NCI-H146 (cell line): Measurements from ENCODE around the gene ZNF383.
A peak's percentile ranks its signal among the peaks of the same experiment; 100 is the strongest.
"Not testable (repeated sequence)": the region's sequence is repeated elsewhere in the genome, so short reads cannot be mapped to it uniquely, and the experiment has no call there.

Source experiments
- DNase-seq: peaks from one replicate; lab custom pipeline; 2025; lab: John Stamatoyannopoulos, UW

ZNF383 gene

DNA sequence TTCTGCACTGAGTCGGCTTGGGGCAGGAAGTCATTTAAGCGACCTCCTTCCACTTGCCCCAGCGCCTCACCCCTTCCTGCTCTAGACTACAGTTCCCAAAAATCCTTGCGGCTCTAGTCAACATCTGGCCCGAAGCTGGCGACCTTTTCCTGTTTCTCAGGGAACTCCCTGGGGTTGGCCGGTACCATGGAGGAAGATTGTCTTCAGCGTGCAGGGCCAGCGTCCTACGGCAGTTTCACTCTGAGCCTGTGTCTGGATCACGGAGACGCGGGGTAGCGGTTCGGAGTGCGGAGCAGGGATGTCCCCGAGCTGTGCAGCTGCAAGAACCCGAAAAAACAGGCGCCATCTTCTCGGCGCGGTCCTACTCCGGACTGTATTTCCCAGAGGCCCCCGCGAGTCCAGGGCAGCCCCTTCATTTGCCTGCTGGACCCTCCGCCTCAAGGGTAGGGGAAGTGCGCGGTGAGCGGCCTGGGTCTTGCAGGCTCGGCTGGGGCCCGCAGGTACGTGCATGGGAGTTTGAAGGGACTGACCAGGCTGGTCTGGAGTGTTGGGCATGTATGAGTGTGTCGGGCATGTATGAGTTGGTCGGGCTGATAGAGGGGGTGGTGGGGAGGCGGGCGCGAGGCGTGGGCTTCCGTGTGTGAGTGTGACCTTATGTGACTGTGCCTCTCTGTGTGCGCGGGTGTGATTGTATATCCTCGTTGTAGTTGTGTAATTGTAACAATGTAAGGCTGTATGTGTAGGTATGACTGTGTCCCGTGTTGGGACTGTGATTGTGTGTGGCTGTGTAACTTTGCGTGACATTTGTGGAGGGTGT lies at the start of gene ZNF383:
TSS of gene ZNF383 (plus strand) at position 440 of the 817 bp plus-strand sequence. CDS start 12,240 bp downstream, outside the sequence.
- peak; percentile 93 for DNase-seq

DNA sequence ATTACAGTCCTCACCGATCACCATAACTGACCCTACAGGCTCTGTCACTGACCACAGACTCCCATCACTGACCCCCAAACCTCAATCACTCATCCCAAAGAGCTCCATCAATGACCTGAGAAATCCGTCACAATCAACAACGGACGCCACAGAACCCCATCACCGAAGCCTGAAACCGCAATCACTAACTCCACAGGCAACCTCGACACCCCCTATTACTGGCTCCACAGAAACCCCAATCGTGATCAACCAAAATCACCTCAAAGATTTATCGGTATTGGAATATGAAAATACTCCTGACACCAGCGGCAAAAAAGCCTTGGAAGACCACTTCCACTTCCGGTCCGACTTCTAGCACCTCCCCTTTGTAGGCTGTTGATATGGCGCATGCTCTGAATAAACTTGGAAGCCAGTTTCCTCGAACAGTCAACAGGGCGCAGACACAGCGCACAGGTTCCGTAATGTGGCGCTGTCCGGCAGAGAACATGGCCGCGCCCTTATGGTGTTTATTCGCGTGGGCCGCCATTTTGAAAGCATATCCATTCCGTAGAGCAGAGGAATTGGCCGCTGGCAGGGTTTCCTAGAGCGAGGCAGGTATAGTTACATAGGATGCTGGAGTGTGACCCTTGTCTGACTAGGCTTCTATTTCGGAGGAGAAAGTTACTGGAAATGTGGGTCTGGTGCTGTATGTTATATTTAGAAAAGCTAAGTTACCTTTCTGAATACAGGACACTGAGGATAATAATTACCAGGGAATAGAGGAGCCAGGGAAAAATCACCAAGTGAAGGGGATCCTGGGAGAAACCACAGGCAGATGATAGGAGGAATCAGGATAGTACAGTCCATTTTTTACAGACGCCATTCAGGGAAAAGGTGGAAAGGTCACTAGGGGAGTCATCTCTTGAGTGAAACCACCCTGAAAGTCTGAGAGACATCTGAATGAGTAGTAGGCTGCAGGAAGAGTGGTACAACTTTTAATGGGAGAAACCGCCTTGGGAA lies 45.3 kb upstream of the ZNF383 start, which contains the start of gene ZNF585A:
TSS of gene ZNF585A (minus strand) at position 328 of the 999 bp plus-strand sequence. CDS start 2,785 bp downstream, outside the sequence.
- peak; percentile 97 for DNase-seq

GRCh38 chr19:37186071-37186470 lies 31.9 kb upstream of the ZNF383 start:
- not testable (repeated sequence) for DNase-seq

- DNase-seq: not testable (repeated sequence)
Measured at GRCh38 chr19:37195248-37195647, 22.8 kb upstream of the ZNF383 start.

- DNase-seq: not testable (repeated sequence)
Measured at GRCh38 chr19:37197115-37197514, 20.9 kb upstream of the ZNF383 start.

DNA sequence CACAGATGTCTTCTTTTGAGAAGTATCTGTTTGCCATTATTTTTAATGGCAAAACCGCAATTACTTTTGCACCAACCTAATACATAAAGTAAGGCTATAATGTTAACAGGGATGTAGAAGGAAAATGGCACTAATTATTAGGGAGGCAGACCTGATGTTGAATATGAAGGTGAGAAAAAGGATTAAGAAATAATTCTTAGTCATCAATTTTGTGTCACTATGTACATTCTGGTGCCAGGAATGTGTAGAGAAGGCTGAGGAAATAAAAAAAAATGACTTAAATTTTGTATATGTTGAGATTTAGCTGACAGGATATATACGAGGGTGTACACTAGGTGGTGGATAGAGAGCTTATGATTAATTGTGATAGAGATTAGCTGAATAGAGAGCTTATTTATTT lies 20.2 kb upstream of the ZNF383 start:
- DNase-seq: no peak

GRCh38 chr19:37217480-37217774 lies 587 bp upstream of the ZNF383 start:
- DNase-seq: no peak

DNA sequence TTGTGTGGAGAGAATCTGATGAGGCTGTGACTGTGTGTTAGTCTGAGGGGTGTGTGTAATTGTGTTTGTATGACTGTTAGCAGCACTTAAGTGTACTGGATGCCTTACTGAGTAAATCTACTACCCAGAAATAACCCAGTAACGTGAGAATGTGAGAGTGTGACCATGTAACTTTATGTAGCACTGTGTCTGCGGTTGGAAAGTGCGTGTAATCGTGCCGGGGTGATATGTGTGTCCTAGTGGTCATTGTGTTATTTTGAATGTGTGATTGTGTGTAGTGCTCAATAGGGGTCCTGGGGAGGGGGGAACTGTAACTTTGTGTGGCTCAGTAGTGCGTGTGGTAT lies 550 bp downstream of the ZNF383 start:
- DNase-seq: no peak

DNA sequence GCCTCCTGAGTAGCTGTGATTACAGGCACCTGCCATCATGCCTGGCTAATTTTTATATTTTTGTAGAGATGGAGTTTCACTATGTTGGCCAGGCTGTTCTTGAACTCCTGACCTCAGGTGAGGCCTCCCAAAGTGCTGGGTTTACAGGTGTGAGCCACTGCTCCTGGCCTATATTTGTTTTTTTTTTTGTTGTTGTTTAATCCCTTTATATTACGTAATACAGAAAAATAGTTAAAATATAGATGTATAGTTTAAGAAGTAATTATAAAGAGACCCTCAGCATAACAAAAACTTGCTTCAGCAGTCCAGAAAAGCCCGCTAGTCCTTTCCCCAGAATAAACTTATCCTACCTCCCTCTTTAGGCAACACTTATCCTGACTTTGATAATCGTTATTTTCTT lies 2.4 kb downstream of the ZNF383 start:
- no peak for DNase-seq

GRCh38 chr19:37221136-37221535 lies 3.1 kb downstream of the ZNF383 start:
- no peak for DNase-seq

GRCh38 chr19:37226248-37226647 lies 8.2 kb downstream of the ZNF383 start:
- DNase-seq: no peak

GRCh38 chr19:37227996-37228395 lies 10.0 kb downstream of the ZNF383 start:
- DNase-seq: no peak

- no peak for DNase-seq
Measured at GRCh38 chr19:37243206-37243632, 25.2 kb downstream of the ZNF383 start.

DNA sequence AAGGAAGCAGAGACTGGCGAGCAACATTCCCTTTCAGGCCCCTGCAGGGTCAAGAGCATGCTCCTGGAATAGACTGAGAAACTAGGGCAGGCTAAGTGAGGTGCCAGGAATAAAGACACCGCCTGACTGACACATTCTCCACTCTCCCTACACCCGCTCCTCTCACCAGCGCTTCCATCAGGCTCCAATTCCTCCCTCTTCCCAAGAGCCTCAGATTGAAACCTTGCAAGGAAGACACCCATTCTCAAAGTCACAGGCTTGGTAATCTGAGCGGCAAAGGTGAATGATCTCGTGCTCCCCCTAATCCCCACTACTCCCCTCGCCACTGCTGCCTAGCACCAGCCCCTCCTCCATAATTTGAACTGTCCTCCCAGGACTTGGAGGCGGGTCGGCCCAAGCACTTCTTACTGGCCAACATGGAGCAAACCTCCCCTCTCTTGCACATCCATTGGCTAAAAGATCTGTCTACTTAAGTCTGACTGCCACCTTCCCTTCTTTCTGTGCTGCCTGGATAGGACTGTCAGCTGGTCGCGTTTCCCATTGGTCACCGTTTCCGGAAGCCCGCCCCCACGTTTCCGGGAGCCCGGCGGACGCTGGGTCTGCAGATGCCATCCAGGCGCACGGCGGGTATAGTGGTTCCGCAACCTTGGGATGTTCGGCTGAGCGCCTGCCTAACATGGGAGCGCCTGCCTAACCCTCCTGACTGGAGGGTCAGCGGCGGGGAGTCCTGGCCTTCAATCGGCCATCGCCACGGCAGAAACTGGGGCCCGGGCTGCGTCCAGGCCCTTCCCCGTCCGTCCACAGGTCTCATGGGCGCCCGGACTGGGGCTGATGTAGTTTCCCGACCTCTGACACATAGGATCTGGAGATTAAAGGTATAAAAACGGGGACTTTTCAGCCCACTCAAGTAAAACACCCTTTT lies 33.6 kb downstream of the ZNF383 start:
- DNase-seq: peak; percentile 87

DNA sequence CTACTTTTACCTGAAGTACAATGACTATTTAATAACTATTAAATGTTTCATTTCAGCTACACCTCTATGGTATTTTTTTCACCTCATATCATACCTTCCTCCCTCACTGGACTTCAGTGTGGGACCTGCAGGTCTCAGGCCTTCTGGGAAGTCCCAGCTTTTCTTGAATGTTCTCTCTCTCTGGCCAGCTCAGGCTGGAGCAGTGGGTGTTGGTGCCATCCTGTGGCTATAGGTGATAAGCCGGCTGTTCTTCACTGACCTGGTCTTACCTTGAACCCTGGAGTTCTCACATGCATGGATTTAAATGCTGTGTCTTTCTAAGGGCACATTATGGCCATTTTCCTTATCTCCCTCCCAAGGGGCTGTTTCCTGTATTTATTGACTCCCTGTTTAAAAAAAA lies 45.0 kb downstream of the ZNF383 start:
- not testable (repeated sequence) for DNase-seq

DNA sequence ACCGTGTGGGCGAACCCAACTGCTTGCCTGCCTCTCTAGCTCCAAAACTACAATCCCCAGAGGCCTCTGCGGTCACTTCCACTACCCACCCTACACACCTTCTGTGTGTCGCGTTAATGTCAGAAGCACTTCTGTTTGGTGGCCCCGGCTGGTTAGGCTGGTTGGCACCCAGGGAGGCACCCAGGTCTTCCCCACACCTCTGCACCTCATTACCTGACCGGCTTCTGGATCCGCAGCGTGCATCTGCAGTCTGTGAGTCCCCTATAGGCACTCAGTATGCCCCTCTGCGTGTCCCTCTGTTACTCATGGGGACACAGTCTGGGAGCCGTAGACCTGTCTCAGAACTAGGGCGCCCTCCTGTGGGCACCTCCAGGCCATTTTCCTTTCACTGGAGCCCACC lies 49.0 kb downstream of the ZNF383 start:
- not testable (repeated sequence) for DNase-seq

- DNase-seq: not testable (repeated sequence)
Measured at GRCh38 chr19:37267755-37268154, 49.7 kb downstream of the ZNF383 start.

DNA sequence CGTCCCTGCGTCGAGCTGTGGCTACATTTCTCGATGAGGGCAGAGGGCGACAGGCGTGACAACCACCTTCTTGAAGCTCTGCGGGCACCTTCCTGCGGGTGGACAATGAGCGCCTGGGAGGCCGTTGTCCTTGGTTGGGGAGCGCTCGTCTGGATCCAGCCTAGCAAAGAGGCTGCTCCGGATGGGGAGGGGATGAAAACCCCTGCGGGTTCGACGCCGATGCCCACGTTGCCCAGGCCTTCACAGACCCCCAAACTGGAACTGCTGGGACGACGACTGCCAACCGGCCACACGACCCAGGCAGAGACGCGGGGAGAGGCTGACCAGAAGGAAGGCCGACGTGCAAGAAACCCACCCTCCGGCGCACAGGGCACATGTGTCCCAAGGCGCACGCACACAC lies 62.6 kb downstream of the ZNF383 start:
- not testable (repeated sequence) for DNase-seq

GRCh38 chr19:37284020-37284419 lies 66.0 kb downstream of the ZNF383 start:
- DNase-seq: not testable (repeated sequence)

DNA sequence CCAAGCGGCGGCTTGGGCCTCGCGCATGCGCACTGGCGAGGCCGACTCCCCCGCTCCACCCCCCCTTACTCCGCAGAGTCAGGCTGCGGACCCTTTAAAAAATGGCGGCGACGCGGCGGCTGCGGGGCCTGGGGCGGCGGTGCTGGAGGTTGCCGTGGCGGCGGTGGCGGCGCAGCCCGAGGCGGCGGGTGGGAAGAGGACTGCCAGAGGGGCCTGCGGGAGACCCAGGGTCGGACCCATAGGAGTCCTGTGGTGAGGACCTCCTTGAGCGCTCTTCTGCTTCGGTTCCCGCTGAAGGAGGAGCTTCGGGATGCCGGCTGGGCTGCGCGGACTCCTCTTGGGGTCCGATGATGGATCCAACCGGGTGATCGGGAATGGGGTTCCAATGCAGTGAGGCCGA lies 71.2 kb downstream of the ZNF383 start:
- not testable (repeated sequence) for DNase-seq
